Urothelium cell line (cell line): Measurements from ENCODE around the gene ASAP3.

Experiments used
- DNase-seq: peaks from one replicate; pipeline ENCODE4 v3.0.0; 2011; ENCODE audit warnings: low spot score, mixed read lengths
- FAIRE-seq: peaks from 2 replicates; lab custom pipeline; 2011; peaks lifted over from hg19 to GRCh38; lab: Jason Lieb, UNC

Gene ASAP3

DNA sequence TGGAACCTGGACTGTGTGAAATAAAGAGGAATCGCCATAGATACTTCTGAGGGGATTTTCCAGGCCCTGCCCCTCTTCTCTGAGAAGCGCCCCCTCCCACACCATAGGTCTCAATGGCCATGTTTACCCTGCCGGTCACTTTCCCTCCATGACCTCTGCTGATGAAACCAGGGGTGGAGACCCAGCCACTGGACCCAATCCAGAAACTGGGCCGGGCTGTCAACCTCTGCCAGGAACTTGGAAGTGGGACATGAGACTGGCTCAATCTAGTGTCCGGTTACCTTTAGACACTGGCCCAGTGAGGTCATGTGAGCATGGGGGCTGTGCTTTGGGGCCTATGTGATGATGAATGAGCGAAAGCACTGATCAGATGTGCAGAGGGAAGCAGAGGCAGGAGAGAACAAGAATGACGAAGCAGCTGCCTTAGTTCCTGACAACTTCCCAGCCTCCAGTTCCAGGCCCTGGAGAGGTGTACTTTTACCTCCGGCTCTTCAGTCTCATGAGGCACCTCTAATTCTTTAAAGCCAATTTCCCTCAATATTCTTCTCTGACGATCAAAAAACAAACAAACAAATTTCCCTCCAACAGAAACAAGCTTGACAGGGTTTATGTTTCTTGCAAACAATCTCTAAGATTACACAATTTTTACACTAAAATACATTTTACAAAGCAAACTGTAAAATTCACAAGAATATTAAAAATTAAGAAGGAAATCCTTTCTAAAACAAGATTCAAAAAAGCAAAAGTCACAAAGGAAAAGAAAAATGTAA lies 4.9 kb downstream of the ASAP3 start:
- DNase-seq (no peak), FAIRE-seq (no peak)

DNA sequence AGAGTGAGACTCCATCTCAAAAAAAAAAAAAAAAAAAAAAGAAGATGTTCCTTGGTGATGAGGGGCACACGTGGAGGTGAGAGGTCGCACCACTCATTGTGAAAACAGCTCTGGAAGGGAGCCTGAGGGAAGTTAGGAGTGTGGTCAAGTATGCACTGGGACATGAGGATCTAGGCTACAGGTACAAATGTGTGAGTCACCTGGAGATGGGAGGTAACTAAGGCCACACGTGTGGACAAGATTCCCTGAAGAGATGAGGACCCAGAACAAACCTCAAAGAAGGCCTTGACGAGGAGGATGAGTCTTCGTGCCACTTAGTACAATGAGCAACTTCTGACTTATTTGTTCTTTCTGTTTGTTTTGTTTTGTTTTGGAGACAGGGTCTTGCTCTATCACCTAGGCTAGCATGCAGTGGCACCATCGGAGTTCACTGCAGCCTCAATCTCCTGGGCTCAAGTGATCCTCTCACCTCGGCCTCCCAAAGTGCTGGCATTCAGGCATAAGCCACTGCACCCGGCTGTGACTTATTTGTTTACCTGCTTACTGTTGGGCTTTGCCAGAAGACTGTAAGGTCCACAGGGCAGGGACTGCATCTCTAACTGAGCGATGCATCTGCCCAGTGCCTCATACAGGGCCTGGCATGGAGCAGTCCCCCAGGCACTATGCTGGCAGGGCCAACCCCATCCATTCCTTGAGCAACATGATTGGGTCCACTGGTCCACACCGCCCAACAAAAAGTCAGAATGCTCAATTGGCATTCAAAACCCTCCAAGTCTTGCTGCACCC lies 6.4 kb downstream of the ASAP3 start:
- FAIRE-seq (no peak), DNase-seq (no peak)

DNA sequence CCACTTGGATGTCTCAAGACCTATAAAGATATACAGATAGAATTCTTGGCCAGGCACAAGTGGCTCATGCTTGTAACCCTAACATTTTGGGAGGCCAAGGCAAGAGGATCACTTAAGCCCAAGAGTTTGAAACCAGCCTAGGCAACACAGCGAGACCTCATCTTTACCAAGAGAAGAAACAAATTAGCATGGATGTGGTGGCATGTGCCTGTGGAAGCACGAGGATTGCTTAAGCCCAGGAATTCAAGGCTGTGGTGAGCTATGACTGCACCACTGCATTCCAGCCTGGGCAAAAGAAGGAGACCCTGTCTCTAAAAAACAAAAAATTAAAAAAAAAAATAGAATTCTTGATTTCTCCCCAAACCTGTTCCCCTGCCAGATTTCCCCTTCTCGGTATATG lies 8.3 kb downstream of the ASAP3 start:
- DNase-seq (no peak), FAIRE-seq (no peak)

DNA sequence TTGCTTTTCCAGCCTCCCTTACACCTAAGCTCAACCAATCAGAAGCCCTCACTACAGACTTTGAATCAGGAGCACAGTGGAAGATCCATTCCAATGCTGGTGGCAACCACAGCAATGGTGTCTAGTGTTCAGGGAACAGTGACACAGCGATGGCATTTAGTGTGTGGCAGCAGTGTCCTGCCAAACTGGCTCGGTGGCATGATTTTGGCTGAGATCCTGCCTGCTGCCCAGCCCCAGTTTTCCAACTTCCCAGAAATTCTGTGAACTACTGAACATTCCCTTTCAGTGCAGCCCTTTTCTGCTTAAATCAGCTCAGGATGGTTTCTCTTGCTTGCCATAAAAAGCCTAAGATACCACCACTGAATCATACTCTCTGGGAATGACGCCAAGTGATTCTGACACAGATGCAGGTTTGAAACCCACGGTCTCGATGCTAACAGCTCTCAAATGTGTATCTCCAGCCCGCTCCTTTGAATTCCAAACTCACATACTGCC lies 8.8 kb downstream of the ASAP3 start:
- DNase-seq (peak; percentile 63), FAIRE-seq (no peak)

DNA sequence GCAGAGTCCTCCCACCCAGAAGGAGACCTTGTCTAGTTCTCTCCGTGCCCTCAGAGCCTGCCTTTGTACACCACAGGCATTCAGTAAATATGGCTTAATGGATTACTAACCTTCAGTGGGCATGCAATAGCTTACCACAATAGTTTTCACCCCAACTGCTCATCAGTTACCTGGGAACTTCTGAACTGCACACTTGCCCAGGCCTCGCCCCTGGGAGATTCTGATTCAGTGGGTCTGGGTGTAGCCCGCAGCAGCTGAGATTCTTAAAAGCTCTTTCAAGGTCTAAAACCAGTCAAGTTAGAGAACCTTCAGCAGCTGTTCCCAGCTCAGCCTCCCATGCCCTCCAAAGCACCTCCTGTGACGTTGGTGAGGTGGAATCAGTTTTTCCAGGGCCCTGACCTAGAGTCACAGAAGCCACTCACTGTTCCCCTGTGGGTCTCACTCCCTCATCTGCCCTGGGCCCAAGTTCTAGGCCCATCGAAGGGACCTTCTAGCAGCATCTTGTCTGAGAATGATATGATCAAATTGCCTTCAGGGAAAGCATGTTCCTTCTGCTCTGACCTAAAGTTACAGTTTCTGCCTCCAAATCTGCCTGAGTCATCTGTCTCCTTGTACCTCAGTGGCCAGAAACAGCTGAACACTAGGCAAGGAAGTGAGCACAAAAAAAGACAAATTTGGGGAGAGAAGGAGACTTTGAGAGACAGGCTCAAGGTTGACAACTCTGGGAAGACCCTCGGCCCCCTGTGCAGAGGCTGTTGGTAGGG lies 10.8 kb downstream of the ASAP3 start:
- DNase-seq (no peak), FAIRE-seq (no peak)

DNA sequence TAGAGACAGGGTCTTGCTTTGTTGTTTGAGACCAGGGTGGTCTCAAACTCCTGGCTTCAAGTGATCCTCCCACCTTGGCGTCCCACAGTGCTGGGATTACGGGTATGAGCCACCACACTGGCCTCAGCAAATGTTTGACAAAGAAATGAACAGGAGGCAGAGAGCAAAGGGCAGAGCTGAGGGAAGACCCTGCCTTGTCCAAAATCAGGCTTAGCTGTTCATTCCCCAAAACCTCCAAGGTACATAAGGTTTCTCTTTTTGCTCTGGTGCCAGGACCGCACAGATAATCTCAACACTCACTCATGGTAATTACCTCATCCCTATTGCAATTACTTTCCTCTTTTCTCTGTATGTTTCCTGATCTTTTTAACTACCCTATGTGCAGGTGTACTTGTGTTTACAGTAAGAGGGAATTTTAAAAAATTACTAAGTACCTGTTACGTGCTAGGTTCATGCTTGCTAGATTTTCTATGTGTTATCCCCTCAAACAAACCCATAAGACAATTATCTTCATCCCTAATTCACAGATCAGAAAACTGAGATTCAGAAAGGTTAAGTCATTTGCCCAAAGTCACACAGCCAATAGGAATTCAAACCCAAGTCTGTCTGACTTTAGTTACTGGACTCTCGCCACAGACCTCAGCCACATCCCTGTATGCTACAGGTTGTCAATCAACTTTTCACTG lies 11.5 kb downstream of the ASAP3 start:
- no peak for FAIRE-seq
- no peak for DNase-seq

DNA sequence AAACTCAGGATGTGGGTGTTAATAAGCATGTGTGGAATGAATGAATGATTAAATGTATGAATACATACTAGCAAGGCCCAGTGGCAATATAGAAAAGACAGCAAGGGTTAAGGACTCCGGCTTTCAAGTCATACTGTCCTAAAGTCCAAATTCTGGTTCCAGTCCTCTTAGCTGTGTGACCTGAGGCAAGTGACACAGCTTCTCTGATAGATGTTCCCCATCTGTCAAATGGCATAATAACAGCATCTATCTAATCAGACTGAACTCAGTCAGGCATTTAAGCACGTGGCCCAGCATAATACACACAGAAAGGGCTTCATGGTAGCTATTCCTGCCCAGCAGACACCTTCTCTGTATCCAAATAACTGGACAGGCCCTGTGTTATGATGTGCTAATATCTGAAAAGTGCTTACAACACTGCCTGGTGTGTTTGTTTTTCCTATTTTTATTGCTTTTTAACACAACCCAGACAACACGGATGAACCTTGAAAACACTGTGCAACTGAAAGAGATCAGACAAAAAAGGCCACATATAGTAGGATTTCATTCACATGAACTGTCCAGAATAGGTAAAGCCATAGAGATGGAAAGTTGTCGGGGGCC lies 12.4 kb downstream of the ASAP3 start:
- no peak for DNase-seq
- no peak for FAIRE-seq

DNA sequence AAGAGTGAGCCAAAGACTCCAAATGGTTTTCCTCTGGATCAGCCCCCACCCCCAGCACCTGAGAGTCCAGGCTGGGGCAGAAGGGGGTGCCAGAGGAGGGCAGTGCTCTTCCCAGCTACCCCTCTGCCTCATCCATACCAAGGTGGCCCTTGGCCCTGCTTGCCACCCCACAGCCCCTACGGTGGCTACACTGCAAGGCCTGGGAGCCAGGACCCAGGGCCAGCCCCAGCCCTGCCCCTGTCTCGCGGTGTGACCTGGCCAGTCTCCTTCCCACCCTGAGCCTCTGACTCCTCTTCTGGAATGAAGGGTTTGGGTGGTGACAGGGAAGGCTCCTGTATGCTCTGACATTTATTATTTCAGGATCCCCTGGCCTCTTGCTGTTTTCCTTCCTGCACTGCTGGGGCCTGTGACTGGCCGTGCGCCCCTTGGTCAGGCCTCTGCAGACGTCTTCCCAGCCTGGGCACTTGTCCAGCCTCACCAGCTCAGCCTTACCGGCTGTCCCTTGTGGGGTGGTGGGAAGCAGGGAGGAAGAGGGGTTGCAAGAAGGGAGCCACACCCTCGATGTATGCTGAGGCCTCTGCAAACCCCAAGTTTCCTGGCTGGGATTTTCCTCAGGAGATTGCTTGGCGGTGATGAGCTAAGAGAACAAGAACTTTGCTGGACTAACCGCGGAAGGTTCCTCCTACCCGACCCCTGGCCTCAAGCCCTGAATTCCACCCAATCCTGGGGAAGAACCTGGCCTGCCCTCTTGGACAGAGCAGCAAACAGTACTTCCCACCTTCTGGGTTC lies 13.5 kb downstream of the ASAP3 start:
- DNase-seq = no peak
- no peak for FAIRE-seq

DNA sequence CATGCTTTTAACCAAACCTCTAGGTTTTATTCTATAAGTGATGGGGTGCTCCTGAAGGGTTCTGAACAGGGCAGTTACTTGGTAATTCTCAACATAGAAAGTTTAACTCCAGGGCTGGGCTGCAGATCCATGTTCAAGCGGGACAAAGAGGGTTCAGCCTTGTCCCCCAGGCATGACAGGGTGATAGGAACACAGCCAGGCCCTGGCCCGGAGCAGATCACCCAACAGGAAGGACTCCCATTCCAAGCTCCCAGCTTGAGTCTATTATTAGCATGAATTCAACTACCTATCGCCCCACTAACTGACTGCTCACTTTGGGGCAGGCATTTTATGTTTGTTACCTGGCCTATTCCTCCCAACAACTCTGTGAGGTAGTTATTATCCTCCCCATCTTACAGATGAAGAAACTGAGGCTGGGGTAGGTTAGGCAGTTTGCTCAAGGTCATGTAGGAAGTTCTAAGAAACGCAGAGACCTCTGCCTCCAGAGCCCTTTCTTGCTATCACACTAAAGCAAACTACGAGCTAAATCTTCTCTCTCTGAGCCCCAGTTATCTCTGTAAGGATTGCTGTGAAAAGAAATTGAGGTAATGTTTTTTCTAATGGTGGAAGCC lies 14.5 kb downstream of the ASAP3 start:
- FAIRE-seq = no peak
- DNase-seq = no peak

DNA sequence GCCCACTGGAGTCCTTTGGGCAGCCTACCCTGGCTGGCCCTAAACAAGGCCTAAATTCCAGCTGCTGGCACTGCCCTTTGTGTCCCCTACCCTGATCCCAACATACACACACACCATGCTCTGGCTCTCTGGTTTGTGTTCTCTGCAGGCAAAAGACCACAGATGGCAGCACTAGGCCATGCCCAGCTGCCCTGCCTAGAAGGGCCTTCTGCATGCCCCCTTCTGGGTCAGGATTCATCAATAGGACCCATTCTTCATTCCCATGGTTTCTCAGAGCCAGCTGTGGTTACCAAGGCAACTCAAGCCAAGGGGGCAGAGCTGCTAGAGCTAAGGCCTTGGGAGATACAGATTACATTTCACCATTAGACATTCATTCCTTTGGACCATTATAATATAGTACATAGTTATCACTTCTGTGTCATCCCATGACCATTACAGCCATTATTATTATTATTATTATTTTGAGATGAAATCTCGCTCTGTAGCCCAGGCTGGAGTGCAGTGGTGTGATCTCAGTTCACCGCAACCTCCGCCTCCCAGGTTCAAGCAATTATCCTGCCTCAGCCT lies 17.5 kb downstream of the ASAP3 start:
- peak; percentile 32 for FAIRE-seq
- no peak for DNase-seq

DNA sequence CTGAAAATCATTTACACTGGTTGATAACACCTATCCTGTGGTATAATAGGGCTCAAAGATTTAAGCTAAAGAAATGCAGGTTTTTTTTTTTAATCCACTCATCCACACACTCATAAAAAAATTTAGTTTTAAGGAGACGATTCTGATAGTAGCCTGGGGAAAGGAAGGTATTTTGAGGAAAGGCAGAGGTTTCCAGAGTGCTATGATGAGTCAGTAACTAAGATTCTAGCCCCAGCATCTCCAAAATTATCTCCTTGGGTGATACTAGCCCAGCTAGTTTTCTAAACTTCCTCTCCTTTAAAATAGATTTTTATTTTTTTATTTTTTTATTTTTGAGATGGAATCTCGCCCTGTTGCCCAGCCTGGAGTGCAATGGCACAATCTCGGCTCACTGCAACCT lies 20.7 kb downstream of the ASAP3 start:
- FAIRE-seq (no peak), DNase-seq (no peak)

DNA sequence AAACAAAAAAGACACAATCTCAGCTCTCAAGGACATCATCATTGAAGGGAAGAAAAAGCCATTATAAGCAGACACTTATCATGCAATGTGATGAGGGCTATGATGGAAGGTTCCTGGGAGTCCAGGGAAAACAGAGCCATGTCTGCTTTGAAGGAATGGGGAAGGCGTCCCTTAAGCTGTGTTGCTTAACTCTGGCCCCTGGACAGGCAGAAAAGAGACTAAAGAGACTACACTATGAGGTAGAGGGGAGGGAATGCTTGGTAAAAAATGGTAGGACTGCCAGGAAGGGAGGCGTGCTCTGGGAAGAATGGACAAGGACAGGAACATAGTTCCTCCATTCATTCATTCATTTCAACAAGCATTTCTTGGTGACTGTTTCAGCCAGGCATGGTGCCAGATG lies 21.2 kb downstream of the ASAP3 start:
- FAIRE-seq = no peak

DNA sequence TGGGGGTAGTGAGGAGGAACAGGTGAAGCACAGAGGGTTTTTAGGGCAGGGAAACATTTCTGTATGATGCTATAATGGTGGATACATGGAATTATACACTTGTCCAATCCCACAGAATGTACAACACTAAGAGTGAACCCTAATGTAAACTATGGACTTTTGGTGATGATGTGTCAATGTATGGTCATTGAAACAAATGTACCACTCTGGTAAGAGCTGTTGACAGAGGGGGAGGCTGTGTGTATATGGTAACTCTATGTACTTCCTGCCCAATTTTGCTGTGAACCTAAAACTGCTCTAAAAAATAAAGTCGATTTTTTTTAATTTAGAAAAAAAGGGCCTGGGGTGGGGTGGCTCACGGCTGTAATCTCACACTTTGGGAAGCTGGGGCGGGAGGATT lies 22.9 kb downstream of the ASAP3 start:
- no peak for DNase-seq
- FAIRE-seq = no peak

More for the DNA sequence above, 21.2 kb downstream of the ASAP3 start:
- no peak for DNase-seq

DNA sequence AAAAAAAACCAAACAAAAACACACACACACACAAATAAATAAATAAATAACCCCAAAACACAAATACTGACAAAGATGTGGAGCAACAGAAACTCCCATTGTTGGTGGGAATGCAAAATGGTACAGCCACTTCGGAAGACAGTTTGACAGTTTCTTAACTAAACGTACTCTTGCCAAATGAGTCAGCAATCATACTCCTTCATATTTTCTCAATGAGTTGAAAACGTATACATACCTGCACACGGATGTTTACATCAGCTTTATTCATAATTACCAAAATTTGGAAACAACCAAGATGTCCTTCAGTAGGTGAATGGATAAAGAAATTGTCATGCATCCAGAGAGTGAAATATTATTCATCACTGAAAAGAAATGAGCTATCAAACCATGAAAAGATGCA lies 23.5 kb downstream of the ASAP3 start:
- DNase-seq (no peak), FAIRE-seq (no peak)

DNA sequence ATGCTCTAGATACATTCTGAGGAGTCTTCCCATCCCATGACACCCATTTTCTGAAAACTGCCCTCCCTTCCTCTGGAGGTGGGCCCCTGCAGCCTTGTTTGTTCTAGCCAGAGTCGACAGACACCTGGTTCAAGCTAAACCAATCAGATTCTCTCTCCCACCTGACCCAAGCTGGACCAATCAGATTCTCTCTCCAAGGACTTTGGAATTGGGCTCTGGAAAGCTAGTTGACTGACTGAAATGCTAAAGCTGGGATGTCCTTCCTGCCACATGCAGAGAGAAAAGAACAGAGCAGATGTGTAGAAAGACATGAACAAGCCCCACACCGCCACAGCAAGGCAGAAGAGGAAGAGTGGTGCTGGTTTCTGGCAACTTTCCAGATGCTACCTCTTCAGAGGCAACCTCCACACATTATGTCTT lies 24.6 kb downstream of the ASAP3 start:
- no peak for DNase-seq
- no peak for FAIRE-seq

DNA sequence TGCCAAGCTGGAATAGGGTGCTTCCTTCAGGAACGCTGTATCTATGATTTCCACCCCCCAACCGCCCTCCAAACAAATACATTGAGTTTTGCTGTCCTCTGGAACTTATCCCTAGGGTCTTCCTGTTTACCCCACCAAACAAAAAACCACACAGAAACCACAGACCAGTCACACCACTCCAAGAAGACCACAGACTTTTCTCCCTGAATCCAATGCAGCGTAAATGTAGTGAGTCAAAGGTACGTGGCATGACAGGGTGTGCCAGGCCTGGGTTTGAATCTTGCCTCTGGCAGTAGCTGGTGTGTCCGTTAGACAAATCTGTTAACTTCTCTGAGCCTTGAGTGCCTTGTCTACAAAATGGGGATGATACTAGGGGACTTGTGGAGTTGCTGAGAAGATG lies 27.8 kb downstream of the ASAP3 start:
- no peak for FAIRE-seq

DNA sequence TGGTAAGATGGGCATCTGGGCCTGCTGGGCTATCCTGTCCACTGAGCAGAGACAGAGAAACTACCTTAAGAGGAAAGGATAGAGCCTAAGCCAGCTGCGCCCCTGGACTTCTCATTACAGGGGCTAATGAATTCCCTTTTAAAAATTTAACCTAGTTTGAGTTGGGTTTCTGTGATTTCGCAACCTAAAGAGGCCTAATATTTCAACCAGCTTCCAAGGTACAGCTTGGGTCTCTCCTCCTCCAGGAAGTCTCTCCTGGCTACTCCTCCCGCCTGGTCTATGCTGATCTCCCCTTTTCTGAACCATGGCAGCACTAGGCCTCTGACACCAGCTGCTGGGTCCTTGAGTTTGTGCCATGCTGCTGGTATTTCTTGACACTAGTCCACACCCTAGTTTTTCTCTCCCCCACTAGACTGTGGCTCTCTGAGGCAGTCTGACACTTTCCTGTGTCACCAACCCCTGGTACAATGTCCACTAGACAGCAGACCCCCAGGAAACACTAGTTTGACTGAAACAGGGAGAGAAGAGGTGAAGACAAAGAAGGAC lies 30.5 kb downstream of the ASAP3 start:
- no peak for FAIRE-seq

More for the DNA sequence above, 27.8 kb downstream of the ASAP3 start:
- DNase-seq = no peak

DNA sequence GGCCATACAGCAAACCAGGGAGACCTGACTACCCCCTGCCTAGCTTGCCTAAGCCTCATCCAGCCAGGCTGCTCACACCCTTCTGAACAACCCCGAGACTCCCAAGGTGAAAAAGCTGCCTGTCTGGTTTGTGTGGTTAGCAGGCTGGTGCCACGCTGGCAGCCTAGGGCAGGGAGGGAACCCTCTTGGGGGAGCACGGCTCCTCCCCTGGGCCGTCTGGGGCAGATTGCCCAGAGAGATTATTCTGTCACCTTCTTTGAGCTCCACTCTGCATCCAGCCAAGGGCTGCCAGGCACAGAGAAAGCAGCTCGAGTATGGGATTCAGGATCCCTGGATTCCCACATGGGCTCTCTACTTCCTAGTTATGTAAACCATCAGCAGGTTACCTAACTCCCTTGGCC lies 32.0 kb downstream of the ASAP3 start:
- FAIRE-seq = no peak
- DNase-seq = no peak

More for the DNA sequence above, 30.5 kb downstream of the ASAP3 start:
- DNase-seq = no peak

DNA sequence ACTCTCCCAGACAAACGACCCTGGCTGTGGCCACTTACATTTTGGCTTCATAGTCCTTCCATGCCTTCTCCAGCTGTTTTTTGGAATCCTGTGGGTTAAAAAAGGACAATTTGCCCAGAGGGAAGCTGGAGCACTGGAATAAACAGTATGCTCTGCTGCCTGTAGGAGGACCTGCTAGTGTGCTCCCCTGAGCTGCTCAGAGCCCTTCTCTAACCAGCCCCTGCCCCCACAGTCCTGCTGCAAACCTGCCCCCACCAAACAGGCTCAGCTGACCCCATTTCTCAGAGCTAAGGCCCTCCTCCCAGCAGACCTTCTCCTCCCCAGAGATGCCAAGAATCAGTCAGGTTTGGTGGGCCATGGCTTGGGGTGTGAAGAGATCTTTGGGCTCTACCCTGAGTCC lies 32.5 kb downstream of the ASAP3 start:
- FAIRE-seq (no peak), DNase-seq (no peak)
